ENCODE results near the gene WHRN. TPM values are rescaled to one million over a fixed set of nuclear protein-coding genes. Genes with fewer than 3 reads are reported as not detected.
A peak's percentile ranks its signal among the peaks of the same experiment; 100 is the strongest.

The WHRN gene
- total RNA-seq, 1 experiment from 2014 or later: 9.4 TPM

DNA sequence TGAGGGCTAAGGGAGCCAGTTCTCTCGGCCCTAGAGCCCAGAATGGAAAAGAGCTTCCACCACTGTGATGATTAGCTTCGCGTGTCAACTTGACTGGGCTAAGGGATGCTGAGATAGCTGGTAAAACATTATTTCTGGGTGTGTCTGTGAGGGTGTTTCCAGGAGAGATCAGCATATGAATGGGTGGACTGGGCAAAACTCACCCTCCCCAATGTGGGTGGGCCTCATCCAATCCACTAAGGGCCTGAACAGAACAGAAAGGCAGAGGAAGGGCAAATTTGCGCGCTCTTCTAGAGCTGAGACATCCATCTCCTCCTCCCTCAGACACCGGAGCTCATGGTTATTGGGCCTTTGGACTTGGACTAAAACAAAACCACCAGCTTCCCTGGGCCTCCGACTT, 96.6 kb downstream of the WHRN start:
- Mint-ChIP-seq H3K4me1 (ENCODE audit: insufficient read depth, unreplicated experiment) (peaks cover 11% of the 10 kb centered on the region), H3K4me3 (ENCODE audit: unreplicated experiment) (no peak overlapping the region), H3K36me3 (ENCODE audit: insufficient read depth, unreplicated experiment) (peaks cover 7% of the 10 kb centered on the region), H3K27ac (ENCODE audit: low read depth, unreplicated experiment) (no peak overlapping the region), H3K27me3 (ENCODE audit: insufficient read depth, unreplicated experiment) (no peaks in the 10 kb centered on the region), H3K9me3 (ENCODE audit: unreplicated experiment) (no peaks in the 10 kb centered on the region)
- BruUV-seq (replicated peaks): no TSS peak
- ChIA-PET CTCF (interaction anchor here (0.6 to 8.0 kb wide), 8 partner anchors 27 to 576 kb away, joined by 3 to 138 read pairs (median 7); partner anchors contain the start of gene TEX48), POLR2A (interaction anchor here (0.5 to 2.0 kb wide), 3 partner anchors 24 to 200 kb away, joined by 3 to 4 read pairs (median 3); partner anchors contain the start of gene ATP6V1G1)
- intact Hi-C loops (cut with micrococcal nuclease): loop anchor here (5.0 kb wide), 2 partner anchors 504 to 1119 kb away; no protein-coding TSS in a partner anchor
- DNase-seq (ENCODE audit: unreplicated experiment): no peak
- no peak for TF ChIP-seq CTCF (IDR thresholded peaks at IDR 0.05; ENCODE audit: unreplicated experiment)

- no peak for DNase-seq (ENCODE audit: unreplicated experiment)
- TF ChIP-seq CTCF (IDR thresholded peaks at IDR 0.05; ENCODE audit: unreplicated experiment): no peak
- Mint-ChIP-seq H3K27ac (ENCODE audit: low read depth, unreplicated experiment) (no peak overlapping the region), H3K9me3 (ENCODE audit: unreplicated experiment) (no peaks in the 10 kb centered on the region), H3K4me3 (ENCODE audit: unreplicated experiment) (no peak overlapping the region), H3K36me3 (ENCODE audit: insufficient read depth, unreplicated experiment) (peaks cover under 1% of the 10 kb centered on the region), H3K4me1 (ENCODE audit: insufficient read depth, unreplicated experiment) (peaks cover 11% of the 10 kb centered on the region), H3K27me3 (ENCODE audit: insufficient read depth, unreplicated experiment) (no peaks in the 10 kb centered on the region)
- ChIA-PET CTCF (interaction anchor here (0.8 to 8.0 kb wide), 6 partner anchors 69 to 330 kb away, joined by 3 to 138 read pairs (median 18); partner anchors contain the start of gene TEX48), POLR2A (interaction anchor here (0.5 to 2.0 kb wide), 2 partner anchors 23 to 200 kb away, joined by 3 to 4 read pairs; no protein-coding TSS in a partner anchor)
- intact Hi-C loops (cut with micrococcal nuclease): loop anchor here (5.0 kb wide), 2 partner anchors 504 to 1119 kb away; no protein-coding TSS in a partner anchor
- no TSS peak for BruUV-seq (replicated peaks)
These were observed 97.4 kb downstream of the WHRN start for GRCh38 chr9:114407889-114408288.

DNA sequence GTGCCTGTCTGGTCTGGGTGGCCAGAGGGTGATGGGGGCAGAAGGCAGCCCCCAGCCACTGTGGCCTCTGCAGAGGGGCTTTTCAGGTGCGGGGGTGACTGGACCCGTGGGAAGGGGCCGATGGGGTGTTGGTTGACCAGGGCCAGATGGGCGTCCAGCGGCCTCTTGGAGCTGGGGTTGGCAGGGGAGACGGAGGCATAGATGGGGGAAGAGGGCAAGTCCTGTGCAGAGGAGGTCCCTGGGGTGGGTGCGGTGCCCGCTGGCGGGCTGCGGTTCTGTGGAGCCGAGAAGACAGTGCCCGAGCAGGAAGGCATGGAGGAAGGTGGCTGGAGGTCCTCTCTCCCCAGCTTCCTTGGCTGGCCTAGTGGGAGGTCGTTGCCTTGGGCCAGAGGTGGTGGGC, 98.8 kb downstream of the WHRN start:
- peaks cover 11% of the 10 kb centered on the region for H3K4me1 Mint-ChIP-seq (ENCODE audit: insufficient read depth, unreplicated experiment)
- BruUV-seq (replicated peaks): no TSS peak
- CTCF ChIA-PET: interaction anchor here (0.5 to 8.0 kb wide), 51 partner anchors 8 to 1278 kb away, joined by 3 to 138 read pairs (median 5); partner anchors contain the start of gene TEX53
- POLR2A ChIA-PET: interaction anchor here (0.8 kb wide), 1 partner anchor 977 kb away, joined by 3 read pairs; no protein-coding TSS in a partner anchor
- no peak overlapping the region for H3K4me3 Mint-ChIP-seq (ENCODE audit: unreplicated experiment)
- H3K27me3 Mint-ChIP-seq (ENCODE audit: insufficient read depth, unreplicated experiment): no peaks in the 10 kb centered on the region
- DNase-seq (ENCODE audit: unreplicated experiment): no peak
- no peaks in the 10 kb centered on the region for H3K36me3 Mint-ChIP-seq (ENCODE audit: insufficient read depth, unreplicated experiment)
- intact Hi-C loops (cut with micrococcal nuclease): loop anchor here (5.0 kb wide), 2 partner anchors 506 to 1121 kb away; no protein-coding TSS in a partner anchor
- no peak overlapping the region for H3K27ac Mint-ChIP-seq (ENCODE audit: low read depth, unreplicated experiment)
- no peaks in the 10 kb centered on the region for H3K9me3 Mint-ChIP-seq (ENCODE audit: unreplicated experiment)
- TF ChIP-seq CTCF (IDR thresholded peaks at IDR 0.05; ENCODE audit: unreplicated experiment): no peak

DNA sequence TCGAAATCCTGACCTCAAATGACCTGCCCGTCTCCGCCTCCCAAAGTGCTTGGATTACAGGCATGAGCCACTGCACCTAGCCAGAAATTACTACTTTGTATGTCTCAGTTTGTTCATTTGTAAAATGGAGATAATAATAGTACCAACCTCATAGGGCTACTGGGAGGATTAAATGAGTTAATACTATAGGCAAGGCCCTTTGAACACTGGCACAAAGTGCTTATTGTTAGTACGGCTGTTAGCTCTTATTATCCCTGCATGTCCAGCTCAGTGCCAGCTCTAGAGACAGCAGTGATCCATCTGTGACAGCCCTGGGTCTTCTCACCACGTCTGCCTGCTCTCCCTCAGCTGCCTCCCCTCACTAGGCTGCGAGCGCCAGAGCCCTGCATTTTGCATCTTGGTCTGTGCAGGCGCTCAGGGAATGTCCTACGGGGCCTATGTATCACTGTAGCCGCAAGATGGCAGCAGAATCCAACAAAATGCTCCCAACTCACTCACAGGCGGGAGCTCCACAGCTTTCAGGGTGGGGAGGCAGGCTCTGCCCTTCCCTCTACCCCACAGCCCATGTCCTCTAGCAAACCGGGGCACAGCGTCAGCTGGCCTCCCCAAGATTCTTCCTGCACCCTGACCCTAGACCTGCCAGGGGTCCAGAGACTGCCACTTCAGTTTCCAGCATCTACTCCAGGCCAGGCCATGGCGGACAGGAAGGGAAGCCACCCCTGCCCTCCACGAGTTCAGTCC, 99.8 kb downstream of the WHRN start:
- no TSS peak for BruUV-seq (replicated peaks)
- no peaks in the 10 kb centered on the region for H3K36me3 Mint-ChIP-seq (ENCODE audit: insufficient read depth, unreplicated experiment)
- intact Hi-C loops (cut with micrococcal nuclease): loop anchor here (1.0 to 5.0 kb wide), 6 partner anchors 66 to 1122 kb away; no protein-coding TSS in a partner anchor
- DNase-seq (ENCODE audit: unreplicated experiment): peak; percentile 84
- H3K9me3 Mint-ChIP-seq (ENCODE audit: unreplicated experiment): no peaks in the 10 kb centered on the region
- TF ChIP-seq CTCF (IDR thresholded peaks at IDR 0.05; ENCODE audit: unreplicated experiment): peak; percentile 83
- H3K27me3 Mint-ChIP-seq (ENCODE audit: insufficient read depth, unreplicated experiment): no peaks in the 10 kb centered on the region
- H3K4me3 Mint-ChIP-seq (ENCODE audit: unreplicated experiment): no peak overlapping the region
- ChIA-PET POLR2A (interaction anchor here (0.7 to 1.4 kb wide), 2 partner anchors 9 to 248 kb away, joined by 3 to 10 read pairs; no protein-coding TSS in a partner anchor), CTCF (interaction anchor here (0.5 to 8.0 kb wide), 73 partner anchors 9 to 1722 kb away, joined by 3 to 138 read pairs (median 5); partner anchors contain the start of gene TEX53)
- peaks cover 11% of the 10 kb centered on the region for H3K4me1 Mint-ChIP-seq (ENCODE audit: insufficient read depth, unreplicated experiment)
- no peak overlapping the region for H3K27ac Mint-ChIP-seq (ENCODE audit: low read depth, unreplicated experiment)

Measured in MCF 10A (cell line).